GM21723 (cell line): ENCODE data around the gene RHBDF2.

Experiments used
- ATAC-seq: cut with Tn5 transposase; IDR thresholded peaks from one replicate; pipeline ENCODE4 v1.9.1; 2021; ENCODE audit warnings: mild to moderate bottlenecking, moderate library complexity; ENCODE audit not compliant: unreplicated experiment

RHBDF2 gene

DNA sequence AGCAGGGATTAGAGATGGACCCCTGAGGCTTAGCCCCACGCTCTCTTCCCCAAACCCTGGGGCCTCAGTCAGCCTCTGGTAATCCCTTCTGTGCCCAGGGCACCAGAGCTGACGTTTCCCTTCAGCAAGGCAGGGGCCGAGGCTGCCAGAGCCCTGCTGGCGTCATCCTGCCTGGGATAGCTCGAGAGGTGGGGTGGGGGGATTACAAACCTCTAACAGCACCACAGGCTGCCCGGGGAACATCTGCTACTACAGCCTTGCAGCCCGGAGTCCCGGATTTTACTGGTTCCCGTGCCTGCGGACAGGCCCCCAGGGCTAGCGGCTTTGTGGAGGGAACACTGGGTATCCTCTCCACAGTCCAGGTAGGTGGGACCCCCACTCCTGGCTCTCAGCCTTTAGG is 33.9 kb downstream of the RHBDF2 start, which contains the start of gene AANAT:
Gene AANAT, plus strand, starts transcription at position 238 of the 400 bp plus-strand sequence. CDS start 1,144 bp downstream, outside the sequence.
- no peak for ATAC-seq

DNA sequence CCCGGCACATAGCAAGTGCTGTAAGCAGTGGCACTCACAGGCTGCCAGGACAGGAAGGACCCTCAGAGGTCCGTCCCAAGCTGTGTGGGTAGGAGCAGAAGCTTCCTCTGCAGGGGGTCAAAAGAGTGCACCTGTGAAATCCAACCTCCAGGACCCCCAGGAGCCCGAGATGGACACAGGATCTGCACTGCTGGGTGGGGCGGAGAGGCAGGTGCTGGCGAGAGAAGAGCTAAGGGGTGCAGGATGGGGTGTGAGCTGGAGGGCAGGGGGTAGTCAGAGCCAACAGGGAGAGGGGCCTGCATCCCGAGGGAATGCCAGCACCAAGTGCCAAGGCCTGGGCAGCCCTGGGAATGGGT is 34.5 kb downstream of the RHBDF2 start:
- no peak for ATAC-seq

DNA sequence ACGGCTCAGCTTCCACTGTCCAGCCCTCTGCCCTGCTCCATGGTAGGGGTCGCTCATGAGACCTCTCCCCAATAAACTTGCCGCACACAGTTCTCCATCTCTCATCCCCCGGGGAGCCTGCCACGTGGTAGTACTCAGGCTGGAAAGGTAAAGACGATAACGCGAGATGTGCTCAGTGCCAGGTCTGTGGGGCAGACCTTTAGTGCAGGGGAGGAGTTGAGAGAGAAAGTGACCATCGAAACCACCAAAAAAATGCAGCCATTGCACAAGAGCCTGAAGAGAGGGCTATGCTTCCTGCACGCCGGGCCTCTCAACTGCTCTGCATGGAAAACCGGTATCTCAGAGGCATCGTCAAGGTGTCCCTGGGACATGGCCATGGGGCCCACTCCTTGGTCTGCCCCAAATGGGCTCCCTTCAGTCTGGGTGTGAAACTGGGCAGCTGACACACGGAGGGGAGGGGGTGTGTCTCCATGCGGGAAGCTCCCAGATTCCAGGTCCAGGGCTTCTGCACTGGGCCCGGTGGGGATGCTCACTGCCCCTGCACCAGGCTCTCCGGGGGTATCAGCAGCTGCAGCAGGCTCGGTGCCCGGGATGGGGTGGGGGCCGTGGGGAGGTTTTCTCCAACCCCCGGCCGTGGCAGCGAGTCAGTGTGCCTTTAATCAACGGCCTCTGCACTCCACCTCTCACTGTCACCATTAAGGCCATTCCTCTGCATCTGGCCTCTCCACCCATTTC is 38.5 kb downstream of the RHBDF2 start:
- no peak for ATAC-seq

DNA sequence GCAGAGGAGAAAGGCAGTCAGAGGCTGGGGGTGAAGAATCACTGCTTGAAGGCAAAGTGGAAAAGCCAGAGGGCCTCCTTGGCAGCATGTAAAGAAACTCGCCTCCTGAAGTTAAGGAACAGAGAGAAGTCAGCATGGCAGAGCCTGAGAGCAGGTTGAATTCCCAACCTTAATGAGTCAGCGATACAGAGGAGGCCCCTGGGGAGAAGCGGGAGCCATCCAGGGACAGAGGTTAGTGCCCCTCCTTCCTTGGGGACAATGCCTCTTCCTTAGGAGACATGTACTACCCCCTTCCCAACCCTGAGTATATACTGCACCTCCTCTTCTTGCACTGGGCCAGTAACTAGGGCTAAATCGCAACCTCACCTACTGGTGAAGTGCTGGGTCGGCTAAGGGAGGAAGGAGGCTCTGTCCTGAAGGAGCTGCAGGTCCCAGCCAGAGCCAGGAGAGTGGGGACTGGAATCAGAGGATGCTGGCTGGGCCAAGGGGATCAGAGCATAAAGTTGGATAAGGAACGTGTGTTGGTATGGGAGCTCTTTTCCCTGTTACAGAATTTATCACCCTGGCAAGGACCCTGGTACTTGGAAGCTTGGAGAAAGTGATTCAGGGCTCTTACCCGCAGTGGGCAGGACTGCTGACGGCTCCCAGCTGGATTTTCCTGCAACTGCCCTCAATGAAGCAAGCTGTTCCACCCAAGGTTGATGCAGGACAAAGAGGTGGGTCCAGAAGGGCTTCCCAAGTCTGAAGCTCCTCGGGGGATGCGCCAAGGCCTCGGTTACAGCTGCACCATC is 39.3 kb downstream of the RHBDF2 start:
- no peak for ATAC-seq

- ATAC-seq, result no peak
Observed at GRCh38 chr17:76459674-76460073, 41.5 kb downstream of the RHBDF2 start.

- ATAC-seq, result no peak
Observed at GRCh38 chr17:76458580-76459490, 42.4 kb downstream of the RHBDF2 start.

- ATAC-seq, result no peak
Observed at GRCh38 chr17:76453431-76453743, 47.8 kb downstream of the RHBDF2 start.

- peak; percentile 80 for ATAC-seq
Observed at GRCh38 chr17:76452660-76453430, 48.4 kb downstream of the RHBDF2 start, which contains the start of gene UBE2O. Gene UBE2O, minus strand, starts transcription at chr17:76453152. Its CDS starts 11 bp downstream, at chr17:76453141.

DNA sequence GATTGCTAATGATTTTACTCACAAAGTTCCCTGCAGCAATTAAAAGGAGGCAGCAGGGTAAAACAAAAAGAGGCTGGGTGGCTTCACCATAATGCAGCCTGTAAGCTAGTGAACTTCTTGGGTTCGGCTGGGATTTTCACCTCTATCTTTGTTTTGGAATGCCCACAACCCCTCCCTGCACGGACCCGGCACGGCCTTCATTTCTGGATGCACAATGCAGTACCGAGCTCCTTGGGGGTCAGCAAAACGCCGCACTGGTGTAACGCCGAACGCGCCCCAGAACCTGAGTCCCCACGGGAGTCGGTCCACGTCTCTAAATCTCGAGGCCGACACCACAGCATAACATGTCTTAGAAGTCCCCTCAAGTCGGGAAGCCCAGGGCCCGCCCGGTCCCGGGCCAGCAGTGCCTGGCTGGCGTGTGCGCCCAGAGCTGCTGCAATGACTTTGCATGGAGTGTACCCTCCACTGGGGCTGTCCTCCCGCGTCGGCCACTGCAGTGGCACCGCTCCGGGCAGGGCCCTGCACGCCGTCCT is 49.0 kb downstream of the RHBDF2 start:
- ATAC-seq, result no peak

DNA sequence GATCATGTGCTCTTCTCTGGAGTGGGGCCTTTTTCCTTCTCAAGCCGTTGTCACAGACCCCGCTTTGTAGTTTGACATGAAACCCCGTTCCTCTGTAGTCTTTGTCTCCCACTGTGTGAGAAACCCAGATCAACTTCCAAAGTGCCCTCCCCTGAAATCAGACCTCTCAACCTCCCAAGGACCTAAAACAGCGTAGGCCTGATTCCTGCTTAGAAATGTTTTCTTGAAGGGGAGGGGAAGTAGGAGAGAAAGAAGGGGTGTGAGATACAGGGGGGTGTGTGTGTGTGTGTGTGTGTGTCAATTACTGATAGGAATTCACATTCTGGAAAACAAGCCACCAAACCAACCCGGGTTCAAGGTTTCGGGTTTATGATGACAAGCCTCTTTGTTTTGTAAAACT is 49.7 kb downstream of the RHBDF2 start:
- no peak for ATAC-seq

- ATAC-seq, result no peak
Observed at GRCh38 chr17:76449126-76449525, 52.1 kb downstream of the RHBDF2 start.

- ATAC-seq, result no peak
Observed at GRCh38 chr17:76447931-76448652, 53.1 kb downstream of the RHBDF2 start.

GRCh38 chr17:76446449-76447231 is 54.6 kb downstream of the RHBDF2 start:
- ATAC-seq, result no peak

DNA sequence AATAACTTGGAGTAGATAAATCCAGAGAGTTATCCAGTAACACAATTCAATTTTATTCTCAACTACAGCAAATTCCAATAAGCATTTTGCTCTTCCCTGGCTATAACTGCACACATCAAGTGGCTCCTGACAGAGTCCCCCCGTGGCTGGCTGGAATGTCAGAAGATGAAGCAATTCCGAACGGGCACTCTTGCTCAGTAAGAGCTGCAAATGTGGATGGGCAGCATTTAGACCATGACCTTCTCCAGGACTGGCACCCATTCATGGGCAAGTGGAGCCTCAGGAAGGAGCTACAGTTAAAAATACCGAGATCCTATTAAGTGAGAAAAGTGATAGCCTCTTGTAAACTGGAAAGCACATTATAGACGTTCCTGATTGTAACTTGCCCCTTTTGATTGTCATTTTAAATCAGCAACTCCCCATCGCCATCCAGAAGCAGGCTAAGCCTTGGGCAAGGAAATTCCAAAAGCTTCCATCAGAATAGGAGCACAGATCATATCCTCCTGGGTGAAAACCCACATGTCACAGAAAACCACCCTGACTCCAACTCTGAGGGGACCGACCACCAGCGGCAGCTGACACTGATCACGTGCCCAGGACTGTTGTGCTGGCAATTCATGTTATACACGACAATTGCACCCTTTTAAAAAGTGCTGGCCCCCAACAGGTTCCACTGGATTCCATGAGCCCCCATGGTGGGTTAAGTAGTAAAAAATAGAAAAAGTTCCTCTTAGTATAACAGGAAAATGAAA is 55.4 kb downstream of the RHBDF2 start:
- no peak for ATAC-seq

- no peak for ATAC-seq
Observed at GRCh38 chr17:76444518-76445311, 56.5 kb downstream of the RHBDF2 start.

DNA sequence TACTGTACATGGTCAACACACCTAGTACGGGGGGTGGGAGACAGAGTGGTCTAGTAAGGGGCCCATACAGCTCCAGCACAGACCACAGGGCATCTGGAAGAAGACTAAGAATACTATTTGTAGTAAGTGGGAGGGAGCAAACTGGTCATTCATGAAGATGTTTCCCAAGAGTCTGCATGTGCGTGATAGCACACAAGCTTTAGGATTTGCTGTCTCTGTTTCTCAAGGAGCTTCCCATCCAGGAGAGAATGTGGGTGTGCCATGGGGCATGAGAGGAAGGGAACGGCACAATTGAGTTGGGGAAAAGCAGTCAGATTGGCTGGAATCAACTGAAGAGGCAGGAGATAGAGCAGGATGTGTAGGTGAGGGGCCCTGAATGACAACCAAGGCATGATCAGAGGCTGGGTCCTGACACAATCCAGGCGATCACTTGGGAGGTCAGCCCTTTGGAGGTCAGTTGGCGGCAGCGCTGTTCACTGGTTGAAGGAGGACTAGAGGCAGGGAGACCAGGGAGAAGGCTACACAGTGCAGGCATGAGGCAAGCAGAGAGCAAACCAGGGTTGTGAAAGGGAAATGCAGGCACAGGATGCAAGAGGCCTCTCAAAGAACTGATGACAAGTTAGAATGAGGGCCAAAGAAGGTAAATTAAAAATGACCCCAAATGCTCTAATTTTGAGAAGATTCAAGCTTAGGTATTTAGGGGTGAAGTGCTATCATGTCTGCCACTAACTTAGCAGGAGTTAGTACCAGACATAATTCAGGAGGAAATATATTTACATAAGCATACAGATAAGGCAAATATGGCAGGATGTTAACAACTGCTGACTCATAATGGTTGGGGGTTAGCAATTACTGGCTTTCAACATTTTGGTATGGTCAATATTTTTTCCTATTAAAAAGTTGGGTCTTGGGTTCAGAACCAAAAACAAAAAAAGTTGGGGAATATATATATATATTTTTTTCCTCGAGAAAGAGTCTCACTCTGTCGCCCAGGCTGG is 58.6 kb downstream of the RHBDF2 start:
- no peak for ATAC-seq
